K562 (cell line): Measurements from ENCODE around the gene CAMK2D. TPM values are rescaled to one million over a fixed set of nuclear protein-coding genes. Genes with fewer than 3 reads are reported as not detected.
A peak's percentile ranks its signal among the peaks of the same experiment; 100 is the strongest.

Source experiments
- ATAC-seq: fragments of 200-7000 bp; cut with Tn5 transposase; 3 replicates; pipeline ENCODE4 v1.9.1; 2020; ENCODE audit warnings: moderate library complexity
- BruUV-seq: library from RNA; stranded (reverse); fragments of 400-500 nt; replicated peaks from 2 replicates; lab custom pipeline; 2021; lab: Mats Ljungman, UMichigan
- CTCF ChIA-PET: fragments of 300-600 bp; formaldehyde crosslinking; extraction: SDS; loops from one replicate; lab custom pipeline; 2021; ENCODE audit warnings: low intra/inter-chr PET ratio; lab: Yijun Ruan, JAX
- POLR2A ChIA-PET: fragments of 300-600, 350-650 bp; sonication (Branson Sonifier 250); formaldehyde crosslinking; extraction: SDS; loops from one replicate; lab custom pipeline; 2021; ENCODE audit warnings: antibody characterized with exemption, inconsistent platforms; lab: Yijun Ruan, JAX
- DNase-seq, 4 experiments: peaks; one replicate each; pipeline versions ENCODE4 v3.0.0 to v3.0.0-alpha.2; 2011 to 2018; ENCODE audit warnings: low spot score in 3 of 4, mixed read lengths in 3 of 4; ENCODE audit errors: extremely low read depth in 1 of 4
- FAIRE-seq: peaks from 2 replicates; lab custom pipeline; 2011; peaks lifted over from hg19 to GRCh38; lab: Jason Lieb, UNC
- H2AFZ ChIP-seq: 2 replicates; pipeline ENCODE4 v1.6.0; 2011; ENCODE audit warnings: low read depth, low read length, control low read depth, inconsistent platforms
- H3K27ac ChIP-seq: fragments of 200-600 bp; 3 replicates; pipeline ENCODE4 v1.8.0; 2011; ENCODE audit warnings: low read depth, mild to moderate bottlenecking, control low read depth, inconsistent platforms, low read length, moderate library complexity, mixed read lengths; ENCODE audit errors: extremely low read depth
- H3K27me3 ChIP-seq, 2 experiments: fragments of 300-600 bp in 1 of 2; 2 replicates in 1 of 2; 3 replicates in 1 of 2; pipeline versions ENCODE4 v1.6.0 to v1.8.0; 2011; ENCODE audit warnings: inconsistent platforms in 2 of 2, low read length in 2 of 2, mild to moderate bottlenecking in 1 of 2, mixed read lengths in 1 of 2, moderate library complexity in 1 of 2; ENCODE audit not compliant: control insufficient read depth in 2 of 2, insufficient read depth in 2 of 2
- H3K36me3 ChIP-seq: fragments of 300-600 bp; 3 replicates; pipeline ENCODE4 v1.8.0; 2011; ENCODE audit warnings: mild to moderate bottlenecking, low read length, inconsistent platforms; ENCODE audit not compliant: control insufficient read depth, insufficient read depth
- H3K4me1 ChIP-seq, 2 experiments: fragments of 200-600 bp in 1 of 2; replicated peaks in 1 of 2; 2 replicates in 1 of 2; 3 replicates in 1 of 2; pipeline versions ENCODE4 v1.5.1 to v1.8.0; 2011; ENCODE audit warnings: inconsistent platforms in 2 of 2, low read length in 2 of 2, mild to moderate bottlenecking in 1 of 2, mixed read lengths in 1 of 2, moderate library complexity in 1 of 2; ENCODE audit not compliant: control insufficient read depth in 2 of 2, insufficient read depth in 2 of 2
- H3K4me2 ChIP-seq: 2 replicates; pipeline ENCODE4 v1.6.1; 2011; ENCODE audit warnings: low read length, control low read depth, inconsistent platforms, mixed read lengths; ENCODE audit not compliant: insufficient read depth
- H3K4me3 ChIP-seq: fragments of 200-600 bp; sonication (generic), shearing (Covaris generic); 2 replicates; pipeline ENCODE4 v1.5.1; 2016; ENCODE audit warnings: control low read depth, inconsistent platforms
- H3K79me2 ChIP-seq: fragments of 200-600 bp; 3 replicates; pipeline ENCODE4 v1.8.0; 2011; ENCODE audit warnings: low read length, inconsistent platforms; ENCODE audit not compliant: control insufficient read depth, insufficient read depth
- H3K9ac ChIP-seq, 2 experiments: 2 replicates each; pipeline versions ENCODE4 v1.6.0 to v1.6.1; 2011; ENCODE audit warnings: low read depth in 2 of 2, low read length in 2 of 2, control low read depth in 1 of 2, inconsistent platforms in 1 of 2, mild to moderate bottlenecking in 1 of 2, mixed read lengths in 1 of 2; ENCODE audit not compliant: insufficient read depth in 1 of 2
- H3K9me1 ChIP-seq: one replicate; pipeline ENCODE4 v1.6.0; 2011; ENCODE audit warnings: inconsistent platforms, mild to moderate bottlenecking, low read length, moderate library complexity; ENCODE audit not compliant: control insufficient read depth, insufficient read depth
- H3K9me3 ChIP-seq: replicated peaks from 2 replicates; pipeline ENCODE4 v1.5.1; 2011; ENCODE audit warnings: low read depth, low read length, inconsistent platforms; ENCODE audit not compliant: control insufficient read depth, insufficient read depth
- H4K20me1 ChIP-seq: replicated peaks from 2 replicates; pipeline ENCODE4 v1.6.1; 2011; ENCODE audit warnings: low read length, inconsistent platforms, mixed read lengths; ENCODE audit not compliant: control insufficient read depth, insufficient read depth
- ETV1 ChIP-seq: fragments of 450-650 bp; conservative IDR thresholded peaks from 2 replicates; pipeline ENCODE4 v1.6.1; 2016; ENCODE audit warnings: missing genetic modification characterization, control low read depth, low read depth, missing compliant biosample characterization
- FOSL1 ChIP-seq: fragments of 200-800 bp; sonication (Bioruptor generic); conservative IDR thresholded peaks from 2 replicates; pipeline ENCODE4 v1.6.1; 2016; ENCODE audit warnings: missing genetic modification characterization, missing compliant biosample characterization
- HOXB6 ChIP-seq: fragments of 250-450 bp; sonication (Bioruptor Pico); IDR thresholded peaks from 2 replicates; pipeline ENCODE4 v1.5.1; 2022; ENCODE audit warnings: mild to moderate bottlenecking, borderline replicate concordance
- POLR2AphosphoS5 ChIP-seq: IDR thresholded peaks from 2 replicates; pipeline ENCODE4 v1.6.1; 2011; ENCODE audit warnings: mild to moderate bottlenecking, low read depth, low read length, moderate library complexity; ENCODE audit not compliant: control insufficient read depth, insufficient read depth
- TFAM ChIP-seq: fragments of 250-450 bp; sonication (Bioruptor Pico); conservative IDR thresholded peaks from 2 replicates; pipeline ENCODE4 v1.5.0; 2021; ENCODE audit warnings: mild to moderate bottlenecking, moderate library complexity
- ZNF644 ChIP-seq: fragments of 200-800 bp; sonication (Bioruptor generic); IDR thresholded peaks from 2 replicates; pipeline ENCODE4 v1.6.1; 2016; ENCODE audit warnings: low read depth, missing genetic modification characterization, missing compliant biosample characterization
- WGBS: fragments of 100-300 bp; shearing (Covaris generic); methylation state at CpG from one replicate; pipeline ENCODE4 v1.1.6; 2016; ENCODE audit warnings: low coverage, mixed read lengths; ENCODE audit not compliant: insufficient coverage; ENCODE audit errors: missing lambda C conversion rate; 5-methylcytosine and 5-hydroxymethylcytosine counted together
- in situ Hi-C: fragments of 300-500 bp; cut with MboI; formaldehyde crosslinking; loops from 4 replicates; pipeline ENCODE4 v1.15.0; 2018; ENCODE audit warnings: inconsistent platforms, mixed read lengths
- intact Hi-C: fragments of 100-400 bp; cut with micrococcal nuclease; formaldehyde crosslinking; loops from 2 replicates; pipeline ENCODE4 v1.14.2; 2022
- polyA plus RNA-seq, 8 experiments: library from polyadenylated mRNA; depleted of rRNA in 4 of 8; stranded (reverse) in 5 of 8; unstranded in 3 of 8; fragments of >200 nt; fragmentation: Nextera tagmentation in 2 of 8; fragmentation: Illumina TruSeq in 1 of 8; extraction: Ambion mirVana in 2 of 8; extraction: Trizol in 1 of 8; gene quantifications; 2 replicates each; pipeline versions ENCODE4 v1.2.1 to v1.2.3, GENCODE V29; 2011 to 2014; ENCODE audit warnings: inconsistent platforms in 1 of 8, missing spikeins in 1 of 8
- total RNA-seq, 7 experiments: library from RNA; depleted of rRNA in 6 of 7; stranded (reverse); fragments of >200 nt in 6 of 7; fragmentation: Illumina TruSeq in 2 of 7; extraction: Trizol in 2 of 7; gene quantifications; 2 replicates each; pipeline versions ENCODE4 v1.2.1 to v1.2.3, GENCODE V29; 2011 to 2021; ENCODE audit warnings: low replicate concordance in 1 of 7

Gene CAMK2D
- total and polyA plus RNA-seq, 9 of the 15 experiments (the other 6 are each of a cell fraction or from before 2014, with no cell fraction given), result 0.01 to 0.33 (median 0.04) TPM; not detected in 2

GRCh38 chr4:113468165-113469022 is 293.1 kb downstream of the CAMK2D start:
- no peaks in the 10 kb centered on the region for H3K79me2 ChIP-seq
- no peak overlapping the region for H2AFZ ChIP-seq
- no peak overlapping the region for H3K4me3 ChIP-seq
- H3K36me3 ChIP-seq, result no peaks in the 10 kb centered on the region
- DNase-seq, result no peak
- H3K9me1 ChIP-seq, result no peaks in the 10 kb centered on the region
- no peak overlapping the region for H3K9ac ChIP-seq
- no peaks in the 10 kb centered on the region for H3K4me1 ChIP-seq
- H3K27ac ChIP-seq, result no peak overlapping the region
- in situ Hi-C loops, result no loop called here
- intact Hi-C loops, result no loop called here
- ChIA-PET CTCF (no interaction called here), POLR2A (interaction anchor here (0.6 kb wide), 1 partner anchor 855 kb away, joined by 3 read pairs; no protein-coding TSS in a partner anchor)
- 2% methylated on average over 8 of the region's 8 CpGs for WGBS
- TF ChIP-seq POLR2AphosphoS5 (no peak), FOSL1 (tag) (peak; percentile 42; the same call in 1 of the 2 replicates), TFAM (CRISPR knock-in tag) (no peak), HOXB6 (CRISPR knock-in tag) (no peak)
- no peak for FAIRE-seq
- H3K4me2 ChIP-seq, result no peak overlapping the region
- no peaks in the 10 kb centered on the region for H3K9me3 ChIP-seq
- no TSS peak for BruUV-seq
- no peaks in the 10 kb centered on the region for H4K20me1 ChIP-seq
- H3K27me3 ChIP-seq, result no peaks in the 10 kb centered on the region
- ATAC-seq, result no peak

GRCh38 chr4:113467581-113467980 is 294.0 kb downstream of the CAMK2D start:
- Histone ChIP-seq H3K9me3 (no peaks in the 10 kb centered on the region), H3K79me2 (no peaks in the 10 kb centered on the region), H3K4me3 (no peak overlapping the region), H4K20me1 (no peaks in the 10 kb centered on the region), H2AFZ (no peak overlapping the region), H3K27ac (no peak overlapping the region), H3K9me1 (no peaks in the 10 kb centered on the region), H3K4me2 (no peak overlapping the region), H3K4me1 (no peaks in the 10 kb centered on the region), H3K27me3 (no peaks in the 10 kb centered on the region), H3K36me3 (no peaks in the 10 kb centered on the region), H3K9ac (no peak overlapping the region)
- no peak for ATAC-seq
- no peak for FAIRE-seq
- TF ChIP-seq ZNF644 (tag) (no peak), ETV1 (tag) (no peak)
- ChIA-PET CTCF (no interaction called here), POLR2A (no interaction called here)
- no peak for DNase-seq
- 0% methylated on average over 2 of the region's 2 CpGs for WGBS
- in situ Hi-C loops, result no loop called here
- BruUV-seq, result no TSS peak
- intact Hi-C loops, result no loop called here
